ENCODE data around the gene STARD5. TPM values are rescaled to one million over a fixed set of nuclear protein-coding genes. Genes with fewer than 3 reads are reported as not detected.

STARD5 gene
- total RNA-seq, 1 experiment from 2014 or later = 2.3 TPM

- Histone ChIP-seq H3K56ac (ENCODE audit: insufficient read length, low read depth, low read length) (no peak overlapping the region), H3K4me2 (ENCODE audit: insufficient read depth, insufficient read length, low read length) (no peak overlapping the region), H3K27me3 (ENCODE audit: insufficient read depth, low read length) (no peaks in the 10 kb centered on the region), H3K79me1 (ENCODE audit: insufficient read depth, low read depth, low read length, poor library complexity, severe bottlenecking) (no peaks in the 10 kb centered on the region), H3K4me1 (ENCODE audit: insufficient read depth, low read length) (no peaks in the 10 kb centered on the region), H2BK15ac (ENCODE audit: low read depth, low read length) (no peak overlapping the region), H3K18ac (ENCODE audit: insufficient read length, low read depth, low read length) (no peak overlapping the region), H2BK12ac (ENCODE audit: insufficient read length, low read depth, low read length) (no peak overlapping the region), H3K9me3 (ENCODE audit: control insufficient read depth, low read depth, low read length) (no peaks in the 10 kb centered on the region), H2BK20ac (ENCODE audit: low read depth, low read length, poor library complexity, severe bottlenecking) (no peak overlapping the region), H2BK5ac (ENCODE audit: insufficient read length, low read length) (no peak overlapping the region), H3T11ph (ENCODE audit: low read length) (no peak overlapping the region), H3K23ac (ENCODE audit: insufficient read length, low read depth, low read length) (no peak overlapping the region), H3K9ac (ENCODE audit: extremely low read depth, insufficient read length, low read length) (no peak overlapping the region), H2BK120ac (ENCODE audit: low read depth, low read length, poor library complexity, severe bottlenecking) (no peak overlapping the region), H2AFZ (ENCODE audit: low read length) (no peak overlapping the region), H4K8ac (replicated peaks; ENCODE audit: insufficient read length, low read depth, low read length) (no peak overlapping the region), H3K27ac (ENCODE audit: insufficient read length, low read depth, low read length) (no peak overlapping the region), H2AK5ac (ENCODE audit: insufficient read length, low read length) (no peak overlapping the region), H4K5ac (ENCODE audit: insufficient read length, low read depth, low read length) (no peak overlapping the region), H3K14ac (ENCODE audit: insufficient read depth, low read length) (no peak overlapping the region), H3K79me2 (ENCODE audit: insufficient read depth, low read length) (no peaks in the 10 kb centered on the region), H4K91ac (ENCODE audit: insufficient read length, low read depth, low read length) (no peak overlapping the region), H3K23me2 (ENCODE audit: insufficient read length, low read depth, low read length, poor library complexity, severe bottlenecking) (no peaks in the 10 kb centered on the region), H4K20me1 (ENCODE audit: control insufficient read depth, insufficient read depth, insufficient read length) (no peaks in the 10 kb centered on the region), H3K4ac (ENCODE audit: low read depth, low read length) (no peak overlapping the region)
- 0 out of 4 replicates have a peak, but pooled peaks cover 2 to 3% of the 10 kb centered on the region in 2 experiments for H3K4me1 Mint-ChIP-seq
- no CpG with 5 or more reads among the region's 8 CpGs for WGBS (ENCODE audit: extremely low coverage, insufficient read length, low lambda C conversion rate)
- DNase-seq = no peak
- no peak overlapping the region for H3K4me3 Mint-ChIP-seq
- H3K36me3 Mint-ChIP-seq (ENCODE audit: insufficient read depth in 1 of 3, low read depth in 3 of 3) = no peaks in the 10 kb centered on the region
- no peak for TF ChIP-seq CTCF (conservative IDR thresholded peaks at IDR 0.05)
- H3K9me3 Mint-ChIP-seq = no peaks in the 10 kb centered on the region
- H3K27ac Mint-ChIP-seq = no peak overlapping the region; a peak in 1 of 7 replicates
- H3K27me3 Mint-ChIP-seq (ENCODE audit: low read depth) = no peaks in the 10 kb centered on the region; the same call in 1 of the 2 replicates
These were observed 14.4 kb upstream of the STARD5 start for GRCh38 chr15:81338170-81339007.
